Measurements from ENCODE around the gene TAF4.
A peak's percentile ranks its signal among the peaks of the same experiment; 100 is the strongest.

The TAF4 gene

DNA sequence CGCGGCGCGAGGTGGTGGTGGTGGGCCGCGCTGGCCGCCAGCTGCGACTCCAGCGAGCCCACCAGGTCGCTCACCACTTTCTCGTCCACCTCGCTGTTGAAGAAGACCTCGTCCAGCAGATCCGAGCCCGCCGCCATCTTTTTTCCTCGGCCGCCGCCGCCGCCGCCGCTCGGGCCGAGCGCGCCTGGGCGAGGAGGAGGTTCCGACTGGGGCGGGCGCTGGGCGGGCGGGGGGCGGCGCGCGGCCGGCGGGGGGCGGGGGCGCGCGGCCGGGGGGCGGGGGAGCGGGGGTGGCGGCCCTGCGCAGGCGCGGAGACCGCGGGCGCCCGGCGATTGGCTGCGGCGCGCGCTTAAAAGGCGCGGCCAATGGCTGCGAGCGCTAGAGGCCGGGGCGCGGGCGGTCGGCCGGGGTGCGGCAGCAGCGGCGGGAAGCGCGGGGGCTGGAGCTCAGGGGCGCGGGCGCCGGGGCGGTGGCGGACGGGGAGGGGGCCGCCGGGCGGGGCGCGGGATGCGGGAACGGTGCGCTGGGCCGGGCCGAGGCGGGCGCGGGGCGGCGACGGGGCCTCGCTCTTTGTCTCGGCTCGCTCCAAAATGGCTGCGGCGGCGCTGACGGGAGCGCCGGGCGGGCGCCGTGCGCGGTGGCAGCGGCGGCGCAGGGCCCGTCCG is at the start of gene TAF4:
TSS of gene TAF4 (minus strand) at position 208 of the 665 bp plus-strand sequence. CDS start at position 137, 71 bp downstream.
- Histone ChIP-seq H3K4me3 (peak within 1 kb of the TSS; percentile 96), H3K27ac (peak within 1 kb of the TSS; percentile 99), H3K4me2 (peak within 1 kb of the TSS; percentile 100), H3K9me3 (0 out of 2 replicates have a peak, but pooled peaks cover 3% of the 10 kb centered on the region), H3K36me3 (peaks cover 13% of the 10 kb centered on the region), H3K9ac (peak within 1 kb of the TSS; percentile 98), H4K20me1 (peaks cover 38% of the 10 kb centered on the region), H3K4me1 (peaks cover 69% of the 10 kb centered on the region), H3K27me3 (no peaks in the 10 kb centered on the region)
- no peak for TF ChIP-seq Cebpa-rat (IDR thresholded peaks at IDR 0.05)

GRCh38 chr20:62114894-62115293 is 49.2 kb upstream of the TAF4 start:
- peaks cover 61% of the 10 kb centered on the region for H3K9me3 ChIP-seq
- H3K4me3 ChIP-seq, result no peak overlapping the region
- H3K4me2 ChIP-seq, result no peak overlapping the region
- no peak overlapping the region for H3K9ac ChIP-seq
- peaks cover 32% of the 10 kb centered on the region for H3K4me1 ChIP-seq
- TF ChIP-seq Cebpa-rat (IDR thresholded peaks at IDR 0.05), result no peak
- H3K27me3 ChIP-seq, result no peaks in the 10 kb centered on the region
- H4K20me1 ChIP-seq, result no peaks in the 10 kb centered on the region
- H3K27ac ChIP-seq, result no peak overlapping the region
- no peaks in the 10 kb centered on the region for H3K36me3 ChIP-seq

DNA sequence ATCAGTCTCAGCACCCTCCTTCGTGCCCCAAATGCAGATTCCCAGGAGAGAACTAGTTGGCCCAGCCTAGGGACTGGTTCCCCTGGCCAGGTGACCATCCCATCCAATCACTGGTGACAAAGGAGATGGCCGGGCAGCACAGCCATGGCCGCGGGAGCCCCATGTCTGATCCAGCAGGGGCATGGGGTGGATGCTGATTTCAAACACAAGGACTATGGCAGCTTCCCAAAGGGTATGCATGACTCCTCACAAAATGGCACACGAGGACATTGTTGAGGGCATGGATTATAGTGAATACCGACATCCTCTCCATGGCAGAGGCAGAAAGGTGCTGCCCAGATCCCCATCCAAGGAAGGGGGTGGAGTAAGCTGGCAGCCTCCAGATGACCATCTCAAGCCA is 46.7 kb upstream of the TAF4 start:
- Histone ChIP-seq H3K4me2 (no peak overlapping the region), H3K36me3 (no peaks in the 10 kb centered on the region), H3K9ac (no peak overlapping the region), H4K20me1 (no peaks in the 10 kb centered on the region), H3K4me1 (peaks cover 6% of the 10 kb centered on the region), H3K4me3 (0 out of 2 replicates have a peak overlapping the region, but pooled peaks have one; percentile 14), H3K9me3 (peaks cover 86% of the 10 kb centered on the region), H3K27me3 (no peaks in the 10 kb centered on the region), H3K27ac (no peak overlapping the region)
- TF ChIP-seq Cebpa-rat (IDR thresholded peaks at IDR 0.05), result no peak

GRCh38 chr20:62111148-62111547 is 45.5 kb upstream of the TAF4 start:
- Histone ChIP-seq H3K4me1 (no peaks in the 10 kb centered on the region), H3K27ac (no peak overlapping the region), H3K4me3 (no peak overlapping the region), H3K9me3 (peaks cover 97% of the 10 kb centered on the region), H3K9ac (no peak overlapping the region), H3K4me2 (no peak overlapping the region), H3K27me3 (no peaks in the 10 kb centered on the region), H3K36me3 (no peaks in the 10 kb centered on the region), H4K20me1 (no peaks in the 10 kb centered on the region)
- TF ChIP-seq Cebpa-rat (IDR thresholded peaks at IDR 0.05), result no peak

GRCh38 chr20:62105592-62105991 is 39.9 kb upstream of the TAF4 start:
- Histone ChIP-seq H3K4me1 (no peaks in the 10 kb centered on the region), H3K4me2 (no peak overlapping the region), H3K4me3 (no peak overlapping the region), H3K9ac (no peak overlapping the region), H3K27me3 (no peaks in the 10 kb centered on the region), H3K36me3 (no peaks in the 10 kb centered on the region), H3K9me3 (peaks cover 97% of the 10 kb centered on the region), H4K20me1 (no peaks in the 10 kb centered on the region), H3K27ac (no peak overlapping the region)
- TF ChIP-seq Cebpa-rat (IDR thresholded peaks at IDR 0.05), result no peak

- Histone ChIP-seq H3K9me3 (peaks cover 98% of the 10 kb centered on the region), H3K36me3 (no peaks in the 10 kb centered on the region), H3K27me3 (no peaks in the 10 kb centered on the region), H3K4me3 (no peak overlapping the region), H3K4me2 (no peak overlapping the region), H3K4me1 (no peaks in the 10 kb centered on the region), H3K27ac (no peak overlapping the region), H4K20me1 (no peaks in the 10 kb centered on the region), H3K9ac (no peak overlapping the region)
- TF ChIP-seq Cebpa-rat (IDR thresholded peaks at IDR 0.05), result no peak
Observed at GRCh38 chr20:62104791-62105345, 39.2 kb upstream of the TAF4 start.

- Histone ChIP-seq H3K4me3 (no peak overlapping the region), H3K4me1 (no peaks in the 10 kb centered on the region), H3K9me3 (peaks cover 98% of the 10 kb centered on the region), H3K27me3 (no peaks in the 10 kb centered on the region), H3K36me3 (no peaks in the 10 kb centered on the region), H3K9ac (no peak overlapping the region), H3K4me2 (no peak overlapping the region), H4K20me1 (no peaks in the 10 kb centered on the region), H3K27ac (no peak overlapping the region)
- TF ChIP-seq Cebpa-rat (IDR thresholded peaks at IDR 0.05), result no peak
Observed at GRCh38 chr20:62104234-62104789, 38.6 kb upstream of the TAF4 start.

DNA sequence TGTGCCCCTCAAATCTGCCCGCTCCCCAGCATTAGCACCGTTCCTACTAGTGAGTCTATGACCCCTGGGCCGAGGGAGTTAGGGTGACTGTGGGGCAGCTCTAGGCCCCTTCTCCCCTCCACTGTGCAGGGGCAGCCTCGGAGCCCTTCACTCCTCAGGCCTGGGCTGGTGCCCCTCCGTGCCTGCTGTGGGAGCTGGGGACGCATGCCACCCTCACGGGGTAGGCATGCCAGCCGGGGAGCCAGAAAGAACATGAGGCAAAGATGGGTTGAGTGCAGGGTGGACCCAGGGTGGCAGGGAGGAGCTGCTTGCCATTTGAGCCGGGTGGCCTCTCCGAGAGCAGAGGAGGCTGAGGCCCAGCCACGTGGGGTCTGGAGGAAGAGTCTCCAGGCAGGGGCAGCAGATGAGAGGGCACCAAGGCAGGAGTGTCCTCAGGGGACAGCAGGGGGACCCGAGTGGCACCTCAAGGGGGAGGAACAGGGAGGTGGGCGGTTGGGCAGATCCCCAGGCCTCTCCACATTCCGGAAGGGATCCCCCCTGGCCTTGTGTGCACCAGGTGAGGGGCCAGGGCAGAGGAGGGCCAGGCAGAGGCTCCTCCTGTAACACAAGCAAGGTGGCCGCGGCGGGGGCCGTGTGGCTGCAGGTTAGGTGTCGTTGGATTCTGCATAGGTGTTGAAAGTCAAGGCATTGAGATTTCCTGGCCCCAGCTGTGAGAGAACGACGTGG is 38.0 kb upstream of the TAF4 start:
- no peaks in the 10 kb centered on the region for H3K4me1 ChIP-seq
- H3K27ac ChIP-seq, result no peak overlapping the region
- no peaks in the 10 kb centered on the region for H3K36me3 ChIP-seq
- no peak overlapping the region for H3K4me2 ChIP-seq
- no peak for TF ChIP-seq Cebpa-rat (IDR thresholded peaks at IDR 0.05)
- no peak overlapping the region for H3K9ac ChIP-seq
- no peak overlapping the region for H3K4me3 ChIP-seq
- no peaks in the 10 kb centered on the region for H4K20me1 ChIP-seq
- H3K27me3 ChIP-seq, result no peaks in the 10 kb centered on the region
- H3K9me3 ChIP-seq, result peaks cover 97% of the 10 kb centered on the region

GRCh38 chr20:62101078-62101477 is 35.4 kb upstream of the TAF4 start:
- Histone ChIP-seq H4K20me1 (no peaks in the 10 kb centered on the region), H3K27ac (no peak overlapping the region), H3K36me3 (no peaks in the 10 kb centered on the region), H3K4me2 (no peak overlapping the region), H3K4me3 (no peak overlapping the region), H3K4me1 (peaks cover 21% of the 10 kb centered on the region), H3K27me3 (no peaks in the 10 kb centered on the region), H3K9me3 (peaks cover 71% of the 10 kb centered on the region), H3K9ac (no peak overlapping the region)
- no peak for TF ChIP-seq Cebpa-rat (IDR thresholded peaks at IDR 0.05)

All from BLaER1 (cell line).